Hepatocyte (in vitro differentiated cells): ENCODE measurements around the gene RNF13.

Experiments
- EZH2 ChIP-seq: fragments of 200-600 bp; sonication (generic); IDR thresholded peaks from 2 replicates; pipeline ENCODE4 v1.6.1; 2016; ENCODE audit warnings: antibody characterized with exemption, mild to moderate bottlenecking, borderline replicate concordance
- EZH2phosphoT487 ChIP-seq: fragments of 200-600 bp; sonication (generic); IDR thresholded peaks from one replicate; pipeline ENCODE4 v1.6.1; 2018; ENCODE audit warnings: antibody characterized with exemption, mild to moderate bottlenecking, low read depth, moderate library complexity; ENCODE audit not compliant: unreplicated experiment, severe bottlenecking
- TF ChIP-seq, protein P1 (sequence below): fragments of 200-600 bp; sonication (generic); IDR thresholded peaks from 2 replicates; pipeline ENCODE4 v1.5.1; 2016; ENCODE audit warnings: antibody characterized with exemption, mild to moderate bottlenecking; ENCODE audit not compliant: poor library complexity

GRCh38 chr3:149763565-149764195 is 49.3 kb upstream of the RNF13 start:
- TF ChIP-seq, protein P1, sequence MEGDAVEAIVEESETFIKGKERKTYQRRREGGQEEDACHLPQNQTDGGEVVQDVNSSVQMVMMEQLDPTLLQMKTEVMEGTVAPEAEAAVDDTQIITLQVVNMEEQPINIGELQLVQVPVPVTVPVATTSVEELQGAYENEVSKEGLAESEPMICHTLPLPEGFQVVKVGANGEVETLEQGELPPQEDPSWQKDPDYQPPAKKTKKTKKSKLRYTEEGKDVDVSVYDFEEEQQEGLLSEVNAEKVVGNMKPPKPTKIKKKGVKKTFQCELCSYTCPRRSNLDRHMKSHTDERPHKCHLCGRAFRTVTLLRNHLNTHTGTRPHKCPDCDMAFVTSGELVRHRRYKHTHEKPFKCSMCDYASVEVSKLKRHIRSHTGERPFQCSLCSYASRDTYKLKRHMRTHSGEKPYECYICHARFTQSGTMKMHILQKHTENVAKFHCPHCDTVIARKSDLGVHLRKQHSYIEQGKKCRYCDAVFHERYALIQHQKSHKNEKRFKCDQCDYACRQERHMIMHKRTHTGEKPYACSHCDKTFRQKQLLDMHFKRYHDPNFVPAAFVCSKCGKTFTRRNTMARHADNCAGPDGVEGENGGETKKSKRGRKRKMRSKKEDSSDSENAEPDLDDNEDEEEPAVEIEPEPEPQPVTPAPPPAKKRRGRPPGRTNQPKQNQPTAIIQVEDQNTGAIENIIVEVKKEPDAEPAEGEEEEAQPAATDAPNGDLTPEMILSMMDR, result no peak
- TF ChIP-seq EZH2, result no peak
- TF ChIP-seq EZH2phosphoT487, result no peak
